Endothelial cell of umbilical vein (primary cell): ENCODE results near the gene SPACA6. TPM values are rescaled to one million over a fixed set of nuclear protein-coding genes. Genes with fewer than 3 reads are reported as not detected.

ENCODE experiments used
- BruUV-seq: library from RNA; stranded (reverse); fragments of 400-500 nt; replicated peaks from 2 replicates; lab custom pipeline; 2021; lab: Mats Ljungman, UMichigan
- CTCF ChIA-PET: fragments of 300-600, 350-600 bp; sonication (Branson Sonifier 250); formaldehyde crosslinking; loops from one replicate; lab custom pipeline; 2021; ENCODE audit warnings: antibody characterized with exemption, inconsistent platforms; lab: Charles Lee
- POLR2A ChIA-PET: fragments of 300-600, 350-600 bp; sonication (Branson Sonifier 250); formaldehyde crosslinking; loops from one replicate; lab custom pipeline; 2021; ENCODE audit warnings: antibody characterized with exemption, inconsistent platforms; lab: Charles Lee
- DNase-seq: peaks from one replicate; pipeline ENCODE4 v3.0.0-alpha.2; 2011; ENCODE audit warnings: low read depth, low spot score
- FAIRE-seq: peaks from 2 replicates; lab custom pipeline; 2011; peaks lifted over from hg19 to GRCh38; lab: Jason Lieb, UNC
- H2AFZ ChIP-seq: 2 replicates; pipeline ENCODE4 v1.6.0; 2012; ENCODE audit warnings: low read depth, low read length, control low read depth, inconsistent platforms
- H3K27ac ChIP-seq: 2 replicates; pipeline ENCODE4 v1.5.1; 2011; ENCODE audit warnings: low read depth, mild to moderate bottlenecking, control low read depth, low read length, moderate library complexity; ENCODE audit not compliant: insufficient read depth
- H3K27me3 ChIP-seq, 2 experiments: 2 replicates each; pipeline versions ENCODE4 v1.6.0 to v1.6.1; 2011; ENCODE audit warnings: low read length in 2 of 2, mixed read lengths in 1 of 2; ENCODE audit not compliant: control insufficient read depth in 2 of 2, insufficient read depth in 2 of 2
- H3K36me3 ChIP-seq, 2 experiments: 2 replicates in 1 of 2; 3 replicates in 1 of 2; pipeline ENCODE4 v1.5.1; 2011; ENCODE audit warnings: low read length in 2 of 2, mild to moderate bottlenecking in 1 of 2, moderate library complexity in 1 of 2; ENCODE audit not compliant: control insufficient read depth in 2 of 2, insufficient read depth in 2 of 2; ENCODE audit errors: extremely low read depth in 1 of 2
- H3K4me1 ChIP-seq: 3 replicates; pipeline ENCODE4 v1.5.1; 2011; ENCODE audit warnings: mild to moderate bottlenecking, low read length; ENCODE audit not compliant: control insufficient read depth, insufficient read depth; ENCODE audit errors: extremely low read depth
- H3K4me2 ChIP-seq: 2 replicates; pipeline ENCODE4 v1.6.1; 2011; ENCODE audit warnings: low read length, control low read depth, mixed read lengths; ENCODE audit not compliant: insufficient read depth
- H3K4me3 ChIP-seq, 3 experiments: fragments of 200-600 bp in 1 of 3; sonication (generic), shearing (Covaris generic) in 1 of 3; replicated peaks in 1 of 3; 2 replicates each; pipeline ENCODE4 v1.5.1; 2011 to 2016; ENCODE audit warnings: control low read depth in 3 of 3, low read length in 3 of 3, mild to moderate bottlenecking in 2 of 3, inconsistent platforms in 1 of 3, low read depth in 1 of 3, moderate library complexity in 1 of 3; ENCODE audit not compliant: insufficient read depth in 1 of 3
- H3K79me2 ChIP-seq: 2 replicates; pipeline ENCODE4 v1.6.0; 2012; ENCODE audit warnings: low read length, inconsistent platforms; ENCODE audit not compliant: control insufficient read depth, insufficient read depth
- H3K9ac ChIP-seq: replicated peaks from 2 replicates; pipeline ENCODE3; 2011; ENCODE audit warnings: low read length, control low read depth; ENCODE audit not compliant: insufficient read depth; ENCODE audit errors: extremely low read depth
- H3K9me1 ChIP-seq: replicated peaks from 3 replicates; pipeline ENCODE4 v1.6.0; 2011; ENCODE audit warnings: mild to moderate bottlenecking, low read length; ENCODE audit not compliant: control insufficient read depth, insufficient read depth; ENCODE audit errors: extremely low read depth
- H3K9me3 ChIP-seq: replicated peaks from 2 replicates; pipeline ENCODE4 v1.5.1; 2012; ENCODE audit warnings: low read length, inconsistent platforms; ENCODE audit not compliant: control insufficient read depth, insufficient read depth
- H4K20me1 ChIP-seq: replicated peaks from 2 replicates; pipeline ENCODE3; 2011; ENCODE audit warnings: mild to moderate bottlenecking, low read length; ENCODE audit not compliant: control insufficient read depth, insufficient read depth; ENCODE audit errors: extremely low read depth
- CTCF ChIP-seq, 2 donors: IDR thresholded peaks; 1 replicate in 1 of 2; 2 replicates in 1 of 2; pipeline ENCODE4 v1.5.1; 2011; ENCODE audit warnings: low read length in 2 of 2, mild to moderate bottlenecking in 2 of 2, moderate library complexity in 2 of 2, control low read depth in 1 of 2, inconsistent platforms in 1 of 2, low read depth in 1 of 2; ENCODE audit not compliant: insufficient read depth in 1 of 2; ENCODE audit errors: extremely low read depth in 1 of 2
- EZH2 ChIP-seq: IDR thresholded peaks from 2 replicates; pipeline ENCODE4 v1.6.1; 2012; ENCODE audit warnings: borderline replicate concordance, low read depth, mild to moderate bottlenecking, moderate library complexity, low read length, inconsistent platforms; ENCODE audit not compliant: severe bottlenecking
- FOS ChIP-seq: IDR thresholded peaks from 2 replicates; pipeline ENCODE4 v1.6.1; 2011; ENCODE audit warnings: mild to moderate bottlenecking, low read length, moderate library complexity, borderline replicate concordance; ENCODE audit not compliant: insufficient read depth
- GATA2 ChIP-seq: IDR thresholded peaks from 2 replicates; pipeline ENCODE4 v1.7.0; 2011; ENCODE audit warnings: low read depth, mild to moderate bottlenecking, moderate library complexity, mixed read lengths, low read length; ENCODE audit not compliant: insufficient read length, insufficient read depth
- JUN ChIP-seq: IDR thresholded peaks from 2 replicates; pipeline ENCODE4 v1.6.1; 2011; ENCODE audit warnings: borderline replicate concordance, low read depth; ENCODE audit not compliant: insufficient read length, insufficient read depth
- MAX ChIP-seq: IDR thresholded peaks from 2 replicates; pipeline ENCODE4 v1.6.1; 2011; ENCODE audit not compliant: insufficient read depth, insufficient read length
- MYC ChIP-seq: IDR thresholded peaks from one replicate; pipeline ENCODE4 v1.6.1; 2011; ENCODE audit warnings: mild to moderate bottlenecking, low read depth, low read length
- POLR2A ChIP-seq: IDR thresholded peaks from 2 replicates; pipeline ENCODE4 v1.6.1; 2012; ENCODE audit warnings: low read depth, mild to moderate bottlenecking, control low read depth, low read length
- POLR2AphosphoS5 ChIP-seq: IDR thresholded peaks from 2 replicates; pipeline ENCODE4 v1.6.1; 2012; ENCODE audit warnings: low read depth, mild to moderate bottlenecking, control low read depth, low read length, moderate library complexity; ENCODE audit not compliant: insufficient read depth
- dilution Hi-C: fragments of 300-500 bp; cut with MboI; formaldehyde crosslinking; loops from one replicate; pipeline ENCODE4 v1.15.0; 2019; ENCODE audit warnings: low sequenced_read_pairs; ENCODE audit not compliant: extremely low pct_ligation_motif_present
- intact Hi-C: fragments of 100-400 bp; cut with micrococcal nuclease; formaldehyde crosslinking; loops from one replicate; pipeline ENCODE4 v1.10.0; 2022
- polyA plus RNA-seq, 4 experiments: library from polyadenylated mRNA; depleted of rRNA in 3 of 4; stranded (reverse) in 3 of 4; unstranded in 1 of 4; fragments of >200 nt; gene quantifications; 2 replicates each; pipeline versions ENCODE4 v1.2.1 to v1.2.3, GENCODE V29; 2011 to 2012; ENCODE audit warnings: missing spikeins in 1 of 4
- total RNA-seq: library from RNA; stranded (reverse); gene quantifications from 2 replicates; pipeline ENCODE4 v1.2.3, GENCODE V29; 2021

Gene SPACA6
- total and polyA plus RNA-seq, 2 donors (not counting 3 experiments of a cell fraction or from before 2014, with no cell fraction given), result 11.9 to 41.1 TPM

GRCh38 chr19:51742789-51743188 lies 49.7 kb downstream of the SPACA6 start:
- DNase-seq, result no peak
- Histone ChIP-seq H2AFZ (no peak overlapping the region), H3K4me2 (no peak overlapping the region), H3K9me1 (no peaks in the 10 kb centered on the region), H3K27ac (no peak overlapping the region), H4K20me1 (no peaks in the 10 kb centered on the region), H3K4me1 (no peaks in the 10 kb centered on the region), H3K9me3 (no peaks in the 10 kb centered on the region), H3K79me2 (no peaks in the 10 kb centered on the region), H3K4me3 (no peak overlapping the region), H3K9ac (no peak overlapping the region), H3K36me3 (no peaks in the 10 kb centered on the region), H3K27me3 (no peaks in the 10 kb centered on the region)
- ChIA-PET POLR2A (no interaction called here), CTCF (interaction anchor here (0.6 to 0.7 kb wide), 2 partner anchors 20 to 809 kb away, joined by 3 to 4 read pairs; no protein-coding TSS in a partner anchor)
- intact Hi-C loops, result no loop called here
- no peak for FAIRE-seq
- BruUV-seq, result no TSS peak
- dilution Hi-C loops, result no loop called here
- TF ChIP-seq JUN, result no peak
- no peak for TF ChIP-seq MYC
- no peak for TF ChIP-seq CTCF (IDR thresholded peaks at IDR 0.05; ENCODE audit: extremely low read depth in 1 of 2, insufficient read depth in 1 of 2, low read depth in 1 of 2, low read length in 2 of 2)
- TF ChIP-seq FOS, result no peak
- no peak for TF ChIP-seq POLR2AphosphoS5
- TF ChIP-seq POLR2A, result no peak
- TF ChIP-seq MAX, result no peak
- TF ChIP-seq GATA2, result no peak
- TF ChIP-seq EZH2, result no peak
